ENCODE results near the gene SUMO2. TPM values are rescaled to one million over a fixed set of nuclear protein-coding genes. Genes with fewer than 3 reads are reported as not detected.

Gene SUMO2
- total and polyA plus RNA-seq, 2 of the 8 experiments (the other 6 are each of a cell fraction or from before 2014, with no cell fraction given) = 184 to 779 TPM

DNA sequence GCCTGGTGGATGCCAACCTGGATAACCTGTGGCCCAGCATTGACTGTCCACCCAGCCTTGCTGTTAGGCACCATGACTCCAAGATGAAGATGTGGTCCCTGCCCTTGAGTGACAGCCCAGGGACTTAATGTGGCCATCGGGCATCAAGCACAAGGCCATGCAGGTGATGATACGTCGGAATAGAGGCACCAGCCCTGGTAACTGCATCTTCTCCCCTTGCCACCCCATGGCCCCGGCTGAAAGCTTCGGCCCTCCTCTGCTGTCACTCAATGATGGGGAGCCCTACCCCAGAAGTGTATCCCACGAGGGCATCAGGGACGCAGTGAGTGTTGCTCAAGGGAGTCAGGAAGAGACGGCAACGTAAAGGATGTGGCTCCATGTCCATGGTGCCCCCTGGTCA lies 53.2 kb downstream of the SUMO2 start:
- Histone ChIP-seq H2BK20ac (ENCODE audit: low read length) (no peak overlapping the region), H2BK12ac (ENCODE audit: low read depth, low read length) (no peak overlapping the region), H3K9ac (replicated peaks in 1 of 4; ENCODE audit: extremely low read depth in 1 of 4, low read depth in 3 of 4, low read length in 3 of 4) (no peak overlapping the region), H2BK15ac (ENCODE audit: low read length) (no peak overlapping the region), H2BK120ac (replicated peaks; ENCODE audit: low read depth, low read length) (no peak overlapping the region), H3K23ac (ENCODE audit: insufficient read length) (no peak overlapping the region), H3K27ac (ENCODE audit: low read depth, low read length) (no peak overlapping the region), H3K56ac (replicated peaks; ENCODE audit: insufficient read length, low read depth, low read length) (no peak overlapping the region), H3K9me3 (ENCODE audit: insufficient read depth in 2 of 2, low read depth in 1 of 2, low read length in 1 of 2) (no peaks in the 10 kb centered on the region), H4K5ac (ENCODE audit: insufficient read length, low read depth, low read length) (no peak overlapping the region), H4K91ac (replicated peaks; ENCODE audit: insufficient read length, low read length) (no peak overlapping the region), H2AK5ac (ENCODE audit: low read depth, low read length) (no peak overlapping the region), H3K23me2 (ENCODE audit: low read depth, low read length) (peaks cover 3% of the 10 kb centered on the region; the same call in 1 of the 2 replicates), H3K4me2 (ENCODE audit: insufficient read depth in 1 of 2, low read depth in 2 of 2, low read length in 2 of 2) (no peak overlapping the region; a peak in 1 of 4 replicates), H3K4ac (replicated peaks; ENCODE audit: insufficient read length, low read depth, low read length) (no peak overlapping the region), H4K20me1 (replicated peaks in 1 of 2; ENCODE audit: control insufficient read depth in 1 of 2, insufficient read depth in 2 of 2, low read length in 2 of 2) (peaks cover 8 to 11% of the 10 kb centered on the region in 2 experiments), H3K4me3 (ENCODE audit: extremely low read depth in 1 of 4, insufficient read depth in 2 of 4, low read depth in 3 of 4, low read length in 4 of 4) (no peak overlapping the region), H2BK5ac (ENCODE audit: low read depth, low read length) (no peak overlapping the region), H3K36me3 (ENCODE audit: control insufficient read depth in 2 of 4, insufficient read depth in 4 of 4, low read length in 3 of 4) (peaks cover 0 to 10% (median 6%) of the 10 kb centered on the region in 4 experiments; a peak in 6 of 8 replicates), H3K27me3 (replicated peaks in 1 of 4; ENCODE audit: control insufficient read depth in 3 of 4, extremely low read depth in 1 of 4, insufficient read depth in 3 of 4, low read length in 3 of 4) (no peaks in the 10 kb centered on the region), H3K14ac (ENCODE audit: insufficient read length) (no peak overlapping the region), H3K4me1 (replicated peaks in 1 of 4; ENCODE audit: control insufficient read depth in 3 of 4, insufficient read depth in 4 of 4, low read length in 3 of 4) (peaks cover 0 to 8% (median 4%) of the 10 kb centered on the region in 4 experiments; a peak in 5 of 7 replicates), H3K79me1 (ENCODE audit: low read depth, low read length) (no peaks in the 10 kb centered on the region; the same call in 1 of the 2 replicates), H2AFZ (ENCODE audit: low read length) (no peak overlapping the region), H3K18ac (ENCODE audit: extremely low read depth, low read length) (no peak overlapping the region), H3K79me2 (ENCODE audit: control insufficient read depth in 1 of 2, insufficient read depth in 2 of 2, low read length in 2 of 2) (peaks cover 0 to 9% of the 10 kb centered on the region in 2 experiments; a peak in 1 of 4 replicates), H4K8ac (ENCODE audit: extremely low read depth, insufficient read depth, low read length) (no peak overlapping the region; the same call in 1 of the 2 replicates)
- CTCF ChIA-PET (ENCODE audit: partially characterized antibody) = interaction anchor here (0.6 to 12.9 kb wide), 15 partner anchors 8 to 283 kb away, joined by 3 to 239 read pairs (median 6); partner anchors contain the start of genes ARMC7 and NUP85
- DNase-seq (ENCODE audit: low read depth in 1 of 2, low spot score in 2 of 2) (no peak), FAIRE-seq (no peak)
- POLR2A ChIA-PET (ENCODE audit: partially characterized antibody) = interaction anchor here (0.7 to 13.9 kb wide), 11 partner anchors 13 to 161 kb away, joined by 3 to 134 read pairs (median 5); partner anchors contain the start of genes ARMC7, JPT1, NUP85 and SLC16A5
- 94% methylated on average over 9 of the region's 9 CpGs; no CpG with 5 or more reads in 1 of the 2 experiments for WGBS, 2 experiments (ENCODE audit: extremely low coverage in 1 of 2, insufficient coverage in 1 of 2, insufficient read length in 1 of 2, insufficient replicate concordance in 2 of 2, low coverage in 1 of 2, low lambda C conversion rate in 2 of 2, missing lambda C conversion rate in 1 of 2)
- TF ChIP-seq FOSL1 (IDR thresholded peaks at IDR 0.05; ENCODE audit: insufficient read depth, low read depth, low read length) = no peak
- TF ChIP-seq HDAC6 (IDR thresholded peaks at IDR 0.05; ENCODE audit: low read depth, low read length) = no peak
- no peak for TF ChIP-seq RNF2 (IDR thresholded peaks at IDR 0.05; ENCODE audit: borderline replicate concordance, low read depth, low read length, missing control alignments, poor library complexity, severe bottlenecking)
- TF ChIP-seq SP1 (IDR thresholded peaks at IDR 0.05; ENCODE audit: low read depth, low read length) = no peak
- no peak for TF ChIP-seq CREB1 (IDR thresholded peaks at IDR 0.05)
- TF ChIP-seq TAF1 (IDR thresholded peaks at IDR 0.05; ENCODE audit: low read depth, low read length) = no peak
- TF ChIP-seq, protein P1, sequence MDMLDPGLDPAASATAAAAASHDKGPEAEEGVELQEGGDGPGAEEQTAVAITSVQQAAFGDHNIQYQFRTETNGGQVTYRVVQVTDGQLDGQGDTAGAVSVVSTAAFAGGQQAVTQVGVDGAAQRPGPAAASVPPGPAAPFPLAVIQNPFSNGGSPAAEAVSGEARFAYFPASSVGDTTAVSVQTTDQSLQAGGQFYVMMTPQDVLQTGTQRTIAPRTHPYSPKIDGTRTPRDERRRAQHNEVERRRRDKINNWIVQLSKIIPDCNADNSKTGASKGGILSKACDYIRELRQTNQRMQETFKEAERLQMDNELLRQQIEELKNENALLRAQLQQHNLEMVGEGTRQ (IDR thresholded peaks at IDR 0.05; ENCODE audit: low read length) = no peak

All from H1 (cell line).